CD8-positive, alpha-beta memory T cell (primary cell): ENCODE data around the gene PRRT1B. TPM values are rescaled to one million over a fixed set of nuclear protein-coding genes. Genes with fewer than 3 reads are reported as not detected.
A peak's percentile ranks its signal among the peaks of the same experiment; 100 is the strongest.

Experiments
- CTCF ChIA-PET: fragments of 350-600 bp; sonication (Branson Sonifier 250); formaldehyde crosslinking; loops from one replicate; lab custom pipeline; 2021; ENCODE audit warnings: antibody characterized with exemption; lab: Charles Lee
- POLR2A ChIA-PET: fragments of 350-600 bp; sonication (Branson Sonifier 250); formaldehyde crosslinking; loops from one replicate; lab custom pipeline; 2021; ENCODE audit warnings: antibody characterized with exemption; lab: Charles Lee
- DNase-seq, 5 donors: peaks; one replicate each; pipeline versions ENCODE4 v3.0.0 to v3.0.0-alpha.2; 2020 to 2022; ENCODE audit warnings: mixed read lengths in 1 of 5
- H3K27ac ChIP-seq: one replicate; pipeline ENCODE4 v1.7.0; 2013; ENCODE audit warnings: low read depth, mild to moderate bottlenecking, low read length, moderate library complexity
- H3K27me3 ChIP-seq: 2 replicates; pipeline ENCODE4 v1.7.0; 2013; ENCODE audit warnings: low read length, mild to moderate bottlenecking; ENCODE audit not compliant: insufficient read depth, poor library complexity, severe bottlenecking
- H3K36me3 ChIP-seq: 2 replicates; pipeline ENCODE4 v1.7.0; 2013; ENCODE audit warnings: mild to moderate bottlenecking, low read length, moderate library complexity; ENCODE audit not compliant: insufficient read depth
- H3K4me1 ChIP-seq: 2 replicates; pipeline ENCODE4 v1.7.0; 2013; ENCODE audit warnings: mild to moderate bottlenecking, low read length, moderate library complexity; ENCODE audit not compliant: insufficient read depth
- H3K4me3 ChIP-seq: 2 replicates; pipeline ENCODE4 v1.7.0; 2013; ENCODE audit warnings: mild to moderate bottlenecking, low read length
- H3K9me3 ChIP-seq: 2 replicates; pipeline ENCODE4 v1.7.0; 2013; ENCODE audit warnings: mild to moderate bottlenecking, low read length
- H3K27ac Mint-ChIP-seq, 8 donors: one replicate each; pipeline ENCODE4 v1.8.0; 2020 to 2021; ENCODE audit warnings: mixed read lengths in 8 of 8, mild to moderate bottlenecking in 6 of 8, inconsistent platforms in 3 of 8, moderate library complexity in 3 of 8
- H3K27me3 Mint-ChIP-seq, 2 donors: one replicate each; pipeline ENCODE4 v1.8.0; 2020 to 2021; ENCODE audit warnings: mixed read lengths in 2 of 2, mild to moderate bottlenecking in 1 of 2, moderate library complexity in 1 of 2
- H3K36me3 Mint-ChIP-seq, 3 donors: one replicate each; pipeline ENCODE4 v1.8.0; 2020 to 2021; ENCODE audit warnings: mixed read lengths in 3 of 3, inconsistent platforms in 1 of 3, mild to moderate bottlenecking in 1 of 3
- H3K4me1 Mint-ChIP-seq, 3 donors: one replicate each; pipeline ENCODE4 v1.8.0; 2020 to 2021; ENCODE audit warnings: mixed read lengths in 3 of 3, inconsistent platforms in 1 of 3, mild to moderate bottlenecking in 1 of 3
- H3K4me3 Mint-ChIP-seq, 7 donors: one replicate each; pipeline ENCODE4 v1.8.0; 2020 to 2021; ENCODE audit warnings: mixed read lengths in 7 of 7, mild to moderate bottlenecking in 6 of 7, moderate library complexity in 4 of 7, inconsistent platforms in 2 of 7
- H3K9me3 Mint-ChIP-seq, 5 donors: one replicate each; pipeline ENCODE4 v1.8.0; 2020 to 2022; ENCODE audit warnings: mixed read lengths in 5 of 5, mild to moderate bottlenecking in 3 of 5, moderate library complexity in 2 of 5, inconsistent platforms in 1 of 5
- polyA plus RNA-seq: library from polyadenylated mRNA; unstranded; fragments of 300-500 nt; fragmentation: Illumina TruSeq; gene quantifications from one replicate; pipeline ENCODE4 v1.2.3, GENCODE V29; 2021
- total RNA-seq, 2 experiments: library from RNA; stranded (reverse); gene quantifications; one replicate each; pipeline ENCODE4 v1.2.3, GENCODE V29; 2021

PRRT1B gene
- total RNA-seq (not detected), polyA plus RNA-seq (not detected)

DNA sequence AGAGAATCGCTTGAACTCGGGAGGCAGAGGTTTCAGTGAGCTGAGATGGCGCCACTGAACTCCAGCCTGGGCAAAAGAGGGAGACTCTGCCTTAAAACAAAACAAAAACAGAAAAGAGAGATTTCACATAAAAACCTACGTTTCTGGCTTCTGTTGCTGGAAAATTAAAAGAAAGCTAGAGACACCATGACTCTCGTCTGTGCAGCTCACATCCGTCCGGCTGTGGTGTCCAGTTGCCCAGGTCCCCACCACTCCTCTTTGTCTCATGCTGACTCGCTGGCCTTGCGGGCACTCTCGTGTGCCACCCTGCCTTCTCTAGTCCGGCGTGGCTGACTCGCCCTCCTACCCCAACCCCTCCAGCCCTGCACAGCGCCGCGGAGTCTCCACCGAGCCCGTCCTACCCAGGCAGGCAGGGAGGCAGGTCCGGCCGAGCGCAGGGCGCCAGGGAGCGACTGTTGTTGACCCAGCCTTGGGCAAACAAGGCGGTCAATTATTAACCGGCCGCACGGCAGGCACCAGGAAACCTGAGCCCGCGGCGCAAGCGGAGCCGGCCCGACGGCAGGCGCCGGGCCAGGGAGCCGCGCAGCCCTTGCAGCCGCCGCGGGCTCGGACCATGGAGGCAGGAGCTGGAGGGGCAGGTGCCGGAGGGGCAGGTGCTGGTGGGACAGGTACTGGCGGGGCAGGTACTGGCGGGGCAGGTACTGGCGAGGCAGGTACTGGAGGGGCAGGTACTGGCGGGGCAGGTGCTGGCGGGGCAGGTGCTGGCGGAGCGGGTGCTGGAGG, at the start of gene PRRT1B:
PRRT1B (plus strand) TSS at position 521 of the 783 bp plus-strand sequence; CDS start at position 614, 93 bp downstream.
- peaks cover 21 to 34% (median 24%) of the 10 kb centered on the region in 3 donors for H3K4me1 Mint-ChIP-seq
- no peak for DNase-seq
- Histone ChIP-seq H3K9me3 (peaks cover 14% of the 10 kb centered on the region), H3K27ac (no peak within 1 kb of the TSS), H3K4me1 (peaks cover 8% of the 10 kb centered on the region), H3K4me3 (no peak within 1 kb of the TSS), H3K27me3 (peaks cover 7% of the 10 kb centered on the region), H3K36me3 (no peaks in the 10 kb centered on the region)
- CTCF ChIA-PET, result interaction anchor here (1.2 kb wide), 1 partner anchor 14 kb away, joined by 3 read pairs; no protein-coding TSS in a partner anchor
- H3K36me3 Mint-ChIP-seq, result peaks cover 0 to 27% (median 7%) of the 10 kb centered on the region in 3 donors
- peak within 1 kb of the TSS in 1 of 8 donors; percentile 39 for H3K27ac Mint-ChIP-seq
- peaks cover 36% of the 10 kb centered on the region in 2 donors for H3K27me3 Mint-ChIP-seq
- H3K4me3 Mint-ChIP-seq, result peak within 1 kb of the TSS; percentile 52 to 91 (median 81)
- peaks cover 8 to 33% (median 20%) of the 10 kb centered on the region in 5 donors for H3K9me3 Mint-ChIP-seq
- POLR2A ChIA-PET, result no interaction called here

GRCh38 chr9:131495785-131496184, 49.5 kb upstream of the PRRT1B start:
- no peaks in the 10 kb centered on the region for H3K27me3 ChIP-seq
- Mint-ChIP-seq H3K27ac (peak overlapping the region in 3 of 8 donors; percentile 19 to 68 (median 63)), H3K36me3 (peaks cover 3 to 86% (median 19%) of the 10 kb centered on the region in 3 donors), H3K4me1 (peaks cover 22 to 37% (median 31%) of the 10 kb centered on the region in 3 donors), H3K9me3 (no peaks in the 10 kb centered on the region), H3K4me3 (peak overlapping the region in 1 of 7 donors; percentile 6), H3K27me3 (peaks cover 0 to 5% of the 10 kb centered on the region in 2 donors)
- CTCF ChIA-PET, result no interaction called here
- H3K4me1 ChIP-seq, result peaks cover 27% of the 10 kb centered on the region
- H3K4me3 ChIP-seq, result no peak overlapping the region
- no peak overlapping the region for H3K27ac ChIP-seq
- no peaks in the 10 kb centered on the region for H3K9me3 ChIP-seq
- POLR2A ChIA-PET, result no interaction called here
- H3K36me3 ChIP-seq, result peaks cover 70% of the 10 kb centered on the region
- DNase-seq, result no peak

DNA sequence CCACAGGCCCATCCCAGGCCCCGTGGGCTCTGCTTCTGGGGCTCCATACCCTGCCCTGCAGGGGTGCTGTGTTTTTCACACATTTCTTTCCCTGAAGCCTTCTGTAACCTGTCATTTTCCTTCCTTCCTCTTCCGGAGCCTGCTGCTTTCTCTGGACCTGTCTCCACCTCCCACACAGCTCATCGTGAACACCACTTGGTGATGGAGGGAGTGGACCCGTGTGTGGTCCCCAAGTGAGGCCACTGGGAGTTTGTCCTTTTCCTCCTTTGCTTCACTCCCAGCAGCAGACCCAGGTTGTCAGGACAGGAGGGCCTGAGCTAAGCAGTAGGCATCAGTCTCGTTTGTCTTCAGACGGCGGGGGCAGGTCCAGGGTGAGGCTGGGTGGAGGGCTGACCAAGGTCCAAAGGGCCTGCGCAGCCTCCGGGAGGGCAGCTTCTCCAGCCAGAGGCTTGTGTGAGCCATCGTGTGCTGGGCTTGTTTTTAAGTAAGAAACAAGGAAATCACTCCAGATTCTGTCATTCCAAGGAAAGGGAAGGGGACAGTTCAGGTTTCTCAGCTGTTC, 48.4 kb upstream of the PRRT1B start:
- Mint-ChIP-seq H3K4me1 (peaks cover 31 to 49% (median 43%) of the 10 kb centered on the region in 3 donors), H3K9me3 (no peaks in the 10 kb centered on the region), H3K27me3 (peaks cover 0 to 5% of the 10 kb centered on the region in 2 donors), H3K36me3 (peaks cover 3 to 78% (median 13%) of the 10 kb centered on the region in 3 donors), H3K4me3 (peak overlapping the region in 1 of 7 donors; percentile 8), H3K27ac (peak overlapping the region in 4 of 8 donors; percentile 23 to 81 (median 61))
- Histone ChIP-seq H3K27me3 (no peaks in the 10 kb centered on the region), H3K36me3 (peaks cover 59% of the 10 kb centered on the region), H3K27ac (no peak overlapping the region), H3K9me3 (no peaks in the 10 kb centered on the region), H3K4me1 (peaks cover 38% of the 10 kb centered on the region), H3K4me3 (no peak overlapping the region)
- POLR2A ChIA-PET, result no interaction called here
- no peak for DNase-seq
- CTCF ChIA-PET, result no interaction called here

DNA sequence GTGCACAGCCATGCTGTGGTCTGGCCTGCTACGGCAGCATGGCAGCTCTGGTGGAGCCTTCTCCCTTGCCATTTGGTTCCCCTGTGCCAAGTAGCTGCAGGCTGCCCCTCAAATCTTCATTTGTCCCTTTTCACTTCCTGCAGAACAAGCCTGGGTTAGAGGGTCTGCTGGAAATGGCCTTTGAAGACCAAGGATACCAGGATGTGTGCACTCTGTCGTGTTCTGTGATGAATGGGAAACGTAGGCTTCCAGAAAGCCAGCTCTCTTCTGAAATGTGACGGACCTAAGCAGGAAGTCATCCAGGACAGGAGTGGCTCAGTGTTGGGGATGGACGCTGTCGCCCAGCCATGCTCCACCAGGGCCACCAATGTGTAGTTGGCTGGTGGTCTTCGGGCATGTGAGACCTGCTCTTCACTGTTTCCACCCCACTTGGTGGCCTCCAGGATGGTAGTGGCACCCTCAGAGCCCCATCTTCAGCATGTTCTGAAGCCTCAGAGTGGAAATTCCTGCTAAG, 46.0 kb upstream of the PRRT1B start:
- Histone ChIP-seq H3K9me3 (no peaks in the 10 kb centered on the region), H3K27me3 (no peaks in the 10 kb centered on the region), H3K36me3 (peaks cover 36% of the 10 kb centered on the region), H3K4me1 (peaks cover 50% of the 10 kb centered on the region), H3K27ac (no peak overlapping the region), H3K4me3 (no peak overlapping the region)
- no peak for DNase-seq
- peaks cover 41 to 68% (median 53%) of the 10 kb centered on the region in 3 donors for H3K4me1 Mint-ChIP-seq
- ChIA-PET CTCF (interaction anchor here (0.8 to 2.9 kb wide), 8 partner anchors 9 to 149 kb away, joined by 3 to 11 read pairs (median 4); no protein-coding TSS in a partner anchor), POLR2A (no interaction called here)
- H3K36me3 Mint-ChIP-seq, result peaks cover 0 to 63% (median 4%) of the 10 kb centered on the region in 3 donors
- H3K9me3 Mint-ChIP-seq, result no peaks in the 10 kb centered on the region
- H3K27ac Mint-ChIP-seq, result peak overlapping the region; percentile 66 to 96 (median 93)
- H3K4me3 Mint-ChIP-seq, result peak overlapping the region in 5 of 7 donors; percentile 4 to 92 (median 43)
- peaks cover 0 to 2% of the 10 kb centered on the region in 2 donors for H3K27me3 Mint-ChIP-seq

DNA sequence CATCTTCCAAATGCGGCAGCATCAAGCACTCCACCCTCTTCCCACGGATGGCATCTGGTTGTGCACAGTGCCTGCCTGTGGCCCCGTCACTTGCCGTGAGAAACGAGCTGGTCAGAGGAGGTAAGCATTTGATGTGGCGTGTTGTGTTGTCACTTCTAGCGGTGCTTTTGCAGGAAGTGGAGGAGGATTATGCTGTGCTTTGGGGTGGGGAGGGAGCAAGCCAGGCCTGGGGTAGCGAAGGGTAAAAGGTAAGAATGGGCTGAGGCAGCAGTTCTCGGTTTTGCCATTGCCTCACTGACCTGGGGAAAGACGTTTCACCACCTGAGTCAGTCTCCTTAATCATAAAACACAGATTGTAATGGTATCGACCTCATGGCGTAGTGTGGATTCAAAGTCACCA, 44.9 kb upstream of the PRRT1B start:
- Histone ChIP-seq H3K4me3 (peak overlapping the region; percentile 42), H3K4me1 (peaks cover 52% of the 10 kb centered on the region), H3K27ac (peak overlapping the region; percentile 32), H3K27me3 (no peaks in the 10 kb centered on the region), H3K9me3 (no peaks in the 10 kb centered on the region), H3K36me3 (peaks cover 28% of the 10 kb centered on the region)
- Mint-ChIP-seq H3K4me1 (peaks cover 45 to 77% (median 63%) of the 10 kb centered on the region in 3 donors), H3K36me3 (peaks cover 0 to 54% (median 1%) of the 10 kb centered on the region in 3 donors), H3K4me3 (peak overlapping the region; percentile 85 to 96 (median 95)), H3K27ac (peak overlapping the region; percentile 86 to 96 (median 95)), H3K27me3 (peaks cover 0 to 2% of the 10 kb centered on the region in 2 donors), H3K9me3 (no peaks in the 10 kb centered on the region)
- peak; percentile 50 to 85 (median 79) for DNase-seq
- ChIA-PET CTCF (interaction anchor here (1.0 to 2.9 kb wide), 10 partner anchors 10 to 255 kb away, joined by 3 to 11 read pairs (median 4); no protein-coding TSS in a partner anchor), POLR2A (interaction anchor here (0.5 kb wide), 1 partner anchor 19 kb away, joined by 3 read pairs; no protein-coding TSS in a partner anchor)

- Histone ChIP-seq H3K36me3 (peaks cover 28% of the 10 kb centered on the region), H3K4me3 (peak overlapping the region; percentile 42), H3K4me1 (peaks cover 52% of the 10 kb centered on the region), H3K27me3 (no peaks in the 10 kb centered on the region), H3K9me3 (no peaks in the 10 kb centered on the region), H3K27ac (peak overlapping the region; percentile 32)
- peaks cover 0 to 51% (median 2%) of the 10 kb centered on the region in 3 donors for H3K36me3 Mint-ChIP-seq
- H3K4me1 Mint-ChIP-seq, result peaks cover 48 to 82% (median 69%) of the 10 kb centered on the region in 3 donors
- peaks cover 0 to 2% of the 10 kb centered on the region in 2 donors for H3K27me3 Mint-ChIP-seq
- ChIA-PET CTCF (interaction anchor here (1.0 to 2.9 kb wide), 8 partner anchors 10 to 254 kb away, joined by 3 to 11 read pairs (median 5); no protein-coding TSS in a partner anchor), POLR2A (interaction anchor here (0.5 kb wide), 1 partner anchor 20 kb away, joined by 3 read pairs; no protein-coding TSS in a partner anchor)
- DNase-seq, result peak; percentile 28 to 81 (median 36)
- H3K27ac Mint-ChIP-seq, result peak overlapping the region; percentile 86 to 96 (median 95)
- no peaks in the 10 kb centered on the region for H3K9me3 Mint-ChIP-seq
- peak overlapping the region; percentile 85 to 96 (median 95) for H3K4me3 Mint-ChIP-seq
Measured at GRCh38 chr9:131500939-131501541, 44.3 kb upstream of the PRRT1B start.
